MM.1S (cell line): ENCODE results near the gene SGCD.

Experiments
- DNase-seq: peaks from one replicate; pipeline ENCODE4 v3.0.0-alpha.2; 2015
- H2AFZ ChIP-seq: fragments of 300-600 bp; sonication (generic); 2 replicates; pipeline ENCODE4 v1.6.0; 2016; ENCODE audit warnings: antibody characterized with exemption, low read length
- H3F3A ChIP-seq: fragments of 300-600 bp; sonication (generic); 2 replicates; pipeline ENCODE4 v1.6.1; 2016; ENCODE audit warnings: mild to moderate bottlenecking, antibody characterized with exemption, low read length, moderate library complexity, mixed read lengths; ENCODE audit not compliant: insufficient read depth
- H3K27ac ChIP-seq: fragments of 300-600 bp; sonication (generic); 2 replicates; pipeline ENCODE4 v1.5.1; 2016; ENCODE audit warnings: mild to moderate bottlenecking, low read length
- H3K27me3 ChIP-seq: fragments of 300-600 bp; sonication (generic); replicated peaks from 2 replicates; pipeline ENCODE4 v1.6.0; 2016; ENCODE audit warnings: low read length; ENCODE audit not compliant: insufficient read depth
- H3K36me3 ChIP-seq: fragments of 300-600 bp; sonication (generic); replicated peaks from 2 replicates; pipeline ENCODE4 v1.6.1; 2016; ENCODE audit warnings: mild to moderate bottlenecking, low read length, mixed read lengths; ENCODE audit not compliant: insufficient read depth
- H3K4me1 ChIP-seq: fragments of 300-600 bp; sonication (generic); 2 replicates; pipeline ENCODE4 v1.6.1; 2016; ENCODE audit warnings: low read length, mixed read lengths
- H3K4me2 ChIP-seq: fragments of 300-600 bp; sonication (generic); 2 replicates; pipeline ENCODE4 v1.6.0; 2016; ENCODE audit warnings: low read depth, low read length
- H3K4me3 ChIP-seq: fragments of 300-600 bp; sonication (generic); 2 replicates; pipeline ENCODE4 v1.5.1; 2016; ENCODE audit warnings: low read length, mixed read lengths
- H3K79me2 ChIP-seq: fragments of 300-600 bp; sonication (generic); 2 replicates; pipeline ENCODE4 v1.6.1; 2016; ENCODE audit warnings: mixed run types, low read length, mixed read lengths
- H3K9ac ChIP-seq: fragments of 300-600 bp; sonication (generic); 2 replicates; pipeline ENCODE4 v1.6.1; 2016; ENCODE audit warnings: low read length, mixed read lengths
- H3K9me2 ChIP-seq: fragments of 300-600 bp; sonication (generic); replicated peaks from 2 replicates; pipeline ENCODE4 v1.6.1; 2016; ENCODE audit warnings: mild to moderate bottlenecking, low read length, mixed read lengths; ENCODE audit not compliant: insufficient read depth
- H3K9me3 ChIP-seq: fragments of 300-600 bp; sonication (generic); replicated peaks from 2 replicates; pipeline ENCODE4 v1.6.1; 2016; ENCODE audit warnings: mild to moderate bottlenecking, low read length, mixed read lengths; ENCODE audit not compliant: insufficient read depth
- H4K20me1 ChIP-seq: fragments of 300-600 bp; sonication (generic); 2 replicates; pipeline ENCODE4 v1.6.1; 2016; ENCODE audit warnings: mild to moderate bottlenecking, low read length, moderate library complexity, mixed read lengths; ENCODE audit not compliant: insufficient read depth
- EZH2 ChIP-seq: fragments of 300-600 bp; sonication (generic); optimal IDR thresholded peaks from 2 replicates; pipeline ENCODE3; 2017; ENCODE audit warnings: low read depth, mild to moderate bottlenecking, antibody characterized with exemption, low read length, mixed read lengths
- EZH2phosphoT487 ChIP-seq: fragments of 300-600 bp; sonication (generic); IDR thresholded peaks from 2 replicates; pipeline ENCODE4 v1.6.1; 2018; ENCODE audit warnings: antibody characterized with exemption, low read length
- TF ChIP-seq, protein P1 (sequence below): fragments of 300-600 bp; sonication (generic); IDR thresholded peaks from 2 replicates; pipeline ENCODE4 v1.5.1; 2016; ENCODE audit warnings: antibody characterized with exemption, low read length, mixed read lengths

SGCD gene

DNA sequence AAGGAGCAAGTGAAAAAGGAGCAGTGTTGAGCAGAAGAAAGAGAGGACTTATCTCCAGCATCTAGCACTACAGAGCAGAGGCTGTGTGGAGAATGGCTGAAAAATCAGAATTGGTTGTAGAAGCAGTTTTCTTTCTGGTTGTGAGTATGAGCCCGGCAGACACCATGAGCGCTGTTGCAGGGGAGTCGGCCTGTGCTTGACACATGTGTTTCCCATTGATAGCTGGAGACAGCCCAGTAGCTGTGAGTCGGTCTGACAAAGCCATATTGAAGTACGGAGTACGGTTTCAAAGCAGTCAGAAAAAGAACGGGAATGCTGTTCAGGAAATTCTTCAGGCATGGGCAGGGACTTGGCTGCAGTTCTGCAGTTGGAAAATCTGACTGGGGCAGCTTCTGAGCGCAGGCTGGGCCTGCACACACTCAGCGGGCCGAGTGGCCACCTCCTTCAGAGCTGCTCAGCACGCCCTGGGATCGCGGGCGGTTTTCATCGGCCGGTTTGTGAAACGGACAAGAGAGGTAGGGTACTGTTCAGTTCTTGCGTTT, at the start of gene SGCD:
SGCD (plus strand) TSS at position 447 of the 542 bp plus-strand sequence.
- no peaks in the 10 kb centered on the region for H4K20me1 ChIP-seq
- no peak for DNase-seq
- no peak within 1 kb of the TSS for H3K4me2 ChIP-seq
- H3K9ac ChIP-seq, result no peak within 1 kb of the TSS
- H3F3A ChIP-seq, result no peaks in the 10 kb centered on the region
- no peak within 1 kb of the TSS for H3K27ac ChIP-seq
- no peaks in the 10 kb centered on the region for H3K4me1 ChIP-seq
- no peak within 1 kb of the TSS for H2AFZ ChIP-seq
- no peaks in the 10 kb centered on the region for H3K79me2 ChIP-seq
- no peak within 1 kb of the TSS for H3K4me3 ChIP-seq
- TF ChIP-seq EZH2 (no peak), EZH2phosphoT487 (no peak)
- TF ChIP-seq, protein P1, sequence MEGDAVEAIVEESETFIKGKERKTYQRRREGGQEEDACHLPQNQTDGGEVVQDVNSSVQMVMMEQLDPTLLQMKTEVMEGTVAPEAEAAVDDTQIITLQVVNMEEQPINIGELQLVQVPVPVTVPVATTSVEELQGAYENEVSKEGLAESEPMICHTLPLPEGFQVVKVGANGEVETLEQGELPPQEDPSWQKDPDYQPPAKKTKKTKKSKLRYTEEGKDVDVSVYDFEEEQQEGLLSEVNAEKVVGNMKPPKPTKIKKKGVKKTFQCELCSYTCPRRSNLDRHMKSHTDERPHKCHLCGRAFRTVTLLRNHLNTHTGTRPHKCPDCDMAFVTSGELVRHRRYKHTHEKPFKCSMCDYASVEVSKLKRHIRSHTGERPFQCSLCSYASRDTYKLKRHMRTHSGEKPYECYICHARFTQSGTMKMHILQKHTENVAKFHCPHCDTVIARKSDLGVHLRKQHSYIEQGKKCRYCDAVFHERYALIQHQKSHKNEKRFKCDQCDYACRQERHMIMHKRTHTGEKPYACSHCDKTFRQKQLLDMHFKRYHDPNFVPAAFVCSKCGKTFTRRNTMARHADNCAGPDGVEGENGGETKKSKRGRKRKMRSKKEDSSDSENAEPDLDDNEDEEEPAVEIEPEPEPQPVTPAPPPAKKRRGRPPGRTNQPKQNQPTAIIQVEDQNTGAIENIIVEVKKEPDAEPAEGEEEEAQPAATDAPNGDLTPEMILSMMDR, result no peak
- no peaks in the 10 kb centered on the region for H3K36me3 ChIP-seq
- H3K9me3 ChIP-seq, result no peaks in the 10 kb centered on the region
- no peaks in the 10 kb centered on the region for H3K27me3 ChIP-seq
- no peaks in the 10 kb centered on the region for H3K9me2 ChIP-seq

DNA sequence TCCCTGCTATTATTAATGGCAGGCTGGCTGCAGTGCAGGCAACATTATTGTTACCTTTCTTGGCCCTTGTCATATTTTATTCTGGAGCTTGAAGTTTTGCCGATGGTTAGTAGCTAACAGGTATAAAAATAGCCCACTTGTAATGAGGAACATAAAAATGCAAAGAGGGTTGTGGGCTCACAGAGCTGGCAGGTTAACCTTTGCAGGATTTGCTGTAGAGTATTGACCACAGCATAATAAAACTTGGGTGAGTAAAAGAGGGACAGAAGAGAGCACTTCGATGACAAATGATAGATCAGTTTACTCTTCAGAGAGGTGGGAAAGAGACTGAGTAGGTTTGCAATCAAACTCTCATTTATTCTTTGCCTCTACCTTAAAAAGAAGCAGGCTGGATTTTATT, 49.7 kb upstream of the SGCD start:
- TF ChIP-seq EZH2 (no peak), EZH2phosphoT487 (no peak)
- TF ChIP-seq, protein P1, result no peak
- H3K36me3 ChIP-seq, result no peaks in the 10 kb centered on the region
- H2AFZ ChIP-seq, result no peak overlapping the region
- H3K27ac ChIP-seq, result no peak overlapping the region
- H3K4me3 ChIP-seq, result no peak overlapping the region
- H3K4me1 ChIP-seq, result no peaks in the 10 kb centered on the region
- H3F3A ChIP-seq, result no peaks in the 10 kb centered on the region
- no peaks in the 10 kb centered on the region for H3K9me2 ChIP-seq
- H3K9me3 ChIP-seq, result no peaks in the 10 kb centered on the region
- H3K4me2 ChIP-seq, result no peak overlapping the region
- no peaks in the 10 kb centered on the region for H3K79me2 ChIP-seq
- no peak overlapping the region for H3K9ac ChIP-seq
- DNase-seq, result no peak
- H4K20me1 ChIP-seq, result no peaks in the 10 kb centered on the region
- H3K27me3 ChIP-seq, result no peaks in the 10 kb centered on the region

DNA sequence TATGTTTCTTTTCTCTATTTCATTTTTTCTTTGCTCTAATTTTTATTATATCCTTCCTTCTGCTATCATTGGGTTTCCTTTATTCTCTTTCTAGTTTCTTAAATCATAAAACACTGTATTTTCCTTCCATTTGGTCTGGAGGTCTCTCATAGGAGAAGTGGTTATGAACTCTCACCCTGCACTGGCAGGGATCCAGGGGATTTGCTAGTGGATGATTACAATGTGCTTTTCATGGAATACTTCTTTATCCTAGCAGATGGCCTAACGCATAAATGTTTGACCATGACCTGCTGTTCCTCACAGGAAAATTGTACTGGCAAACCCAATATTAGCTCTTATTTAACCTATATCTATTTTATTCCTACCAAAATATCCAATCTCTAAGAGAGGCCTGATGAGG, 31.5 kb upstream of the SGCD start:
- Histone ChIP-seq H3K36me3 (no peaks in the 10 kb centered on the region), H3K9me3 (no peaks in the 10 kb centered on the region), H3K4me3 (no peak overlapping the region), H3K79me2 (no peaks in the 10 kb centered on the region), H4K20me1 (no peaks in the 10 kb centered on the region), H3K4me2 (no peak overlapping the region), H3K27ac (no peak overlapping the region), H3K27me3 (no peaks in the 10 kb centered on the region), H2AFZ (no peak overlapping the region), H3K4me1 (no peaks in the 10 kb centered on the region), H3K9ac (no peak overlapping the region), H3F3A (no peaks in the 10 kb centered on the region), H3K9me2 (no peaks in the 10 kb centered on the region)
- no peak for DNase-seq
- TF ChIP-seq EZH2phosphoT487 (no peak), EZH2 (no peak)
- TF ChIP-seq, protein P1, result no peak
